Dendritic cell treated with granulocyte-macrophage colony-stimulating factor and Interleukin-4, amounts not matched to agents 40 ng/mL and 50 ng/mL, for 4 days (primary cell): ENCODE data around the gene SPPL3.

ENCODE experiments used
- H3K27ac Mint-ChIP-seq: one replicate; pipeline ENCODE4 v1.8.0; 2022; ENCODE audit warnings: mild to moderate bottlenecking, mixed read lengths
- H3K27me3 Mint-ChIP-seq: one replicate; pipeline ENCODE4 v1.8.0; 2022; ENCODE audit warnings: mild to moderate bottlenecking, mixed read lengths
- H3K36me3 Mint-ChIP-seq: one replicate; pipeline ENCODE4 v1.8.0; 2022; ENCODE audit warnings: low read depth, mixed read lengths
- H3K4me1 Mint-ChIP-seq: one replicate; pipeline ENCODE4 v1.8.0; 2022; ENCODE audit warnings: low read depth, mixed read lengths
- H3K4me3 Mint-ChIP-seq: one replicate; pipeline ENCODE4 v1.8.0; 2022; ENCODE audit warnings: mild to moderate bottlenecking, moderate library complexity, mixed read lengths
- H3K9me3 Mint-ChIP-seq: one replicate; pipeline ENCODE4 v1.8.0; 2022; ENCODE audit warnings: mixed read lengths
- intact Hi-C: fragments of 100-400 bp; cut with micrococcal nuclease; formaldehyde crosslinking; loops from one replicate; pipeline ENCODE4 v1.15.0; 2022

Gene SPPL3

GRCh38 chr12:120751389-120751788 lies 152.8 kb downstream of the SPPL3 start:
- no peaks in the 10 kb centered on the region for H3K36me3 Mint-ChIP-seq
- intact Hi-C loops = no loop called here
- H3K27ac Mint-ChIP-seq = no peak overlapping the region
- H3K9me3 Mint-ChIP-seq = peaks cover 11% of the 10 kb centered on the region
- H3K4me3 Mint-ChIP-seq = no peak overlapping the region
- H3K27me3 Mint-ChIP-seq = peaks cover 5% of the 10 kb centered on the region
- H3K4me1 Mint-ChIP-seq = no peaks in the 10 kb centered on the region

GRCh38 chr12:120750806-120751205 lies 153.4 kb downstream of the SPPL3 start:
- no peak overlapping the region for H3K27ac Mint-ChIP-seq
- no peak overlapping the region for H3K4me3 Mint-ChIP-seq

GRCh38 chr12:120749256-120749655 lies 154.9 kb downstream of the SPPL3 start:
- H3K4me1 Mint-ChIP-seq = no peaks in the 10 kb centered on the region
- peaks cover 2% of the 10 kb centered on the region for H3K27me3 Mint-ChIP-seq
- no peak overlapping the region for H3K4me3 Mint-ChIP-seq
- intact Hi-C loops = no loop called here
- no peak overlapping the region for H3K27ac Mint-ChIP-seq
- H3K36me3 Mint-ChIP-seq = no peaks in the 10 kb centered on the region
- H3K9me3 Mint-ChIP-seq = no peaks in the 10 kb centered on the region

More at GRCh38 chr12:120750806-120751205, 153.4 kb downstream of the SPPL3 start:
- Mint-ChIP-seq H3K36me3 (no peaks in the 10 kb centered on the region), H3K27me3 (peaks cover 2% of the 10 kb centered on the region), H3K4me1 (no peaks in the 10 kb centered on the region), H3K9me3 (peaks cover 11% of the 10 kb centered on the region)
- intact Hi-C loops = no loop called here

- Mint-ChIP-seq H3K4me1 (no peaks in the 10 kb centered on the region), H3K27me3 (no peaks in the 10 kb centered on the region), H3K9me3 (no peaks in the 10 kb centered on the region), H3K4me3 (no peak overlapping the region), H3K36me3 (no peaks in the 10 kb centered on the region), H3K27ac (no peak overlapping the region)
- intact Hi-C loops = no loop called here
Observed at GRCh38 chr12:120748242-120748641, 155.9 kb downstream of the SPPL3 start.

- no peaks in the 10 kb centered on the region for H3K4me1 Mint-ChIP-seq
- H3K36me3 Mint-ChIP-seq = peaks cover 6% of the 10 kb centered on the region
- H3K27ac Mint-ChIP-seq = no peak overlapping the region
- H3K27me3 Mint-ChIP-seq = no peaks in the 10 kb centered on the region
- intact Hi-C loops = no loop called here
- H3K9me3 Mint-ChIP-seq = no peaks in the 10 kb centered on the region
- H3K4me3 Mint-ChIP-seq = no peak overlapping the region
Observed at GRCh38 chr12:120744922-120745493, 159.2 kb downstream of the SPPL3 start.

- Mint-ChIP-seq H3K4me3 (no peak overlapping the region), H3K9me3 (no peaks in the 10 kb centered on the region), H3K27ac (no peak overlapping the region), H3K36me3 (peaks cover 37% of the 10 kb centered on the region), H3K27me3 (no peaks in the 10 kb centered on the region), H3K4me1 (no peaks in the 10 kb centered on the region)
- intact Hi-C loops = no loop called here
Observed at GRCh38 chr12:120741476-120742421, 162.4 kb downstream of the SPPL3 start.

- H3K9me3 Mint-ChIP-seq = no peaks in the 10 kb centered on the region
- intact Hi-C loops = no loop called here
- H3K27me3 Mint-ChIP-seq = no peaks in the 10 kb centered on the region
- H3K4me3 Mint-ChIP-seq = no peak overlapping the region
- H3K27ac Mint-ChIP-seq = no peak overlapping the region
- H3K36me3 Mint-ChIP-seq = peaks cover 38% of the 10 kb centered on the region
- no peaks in the 10 kb centered on the region for H3K4me1 Mint-ChIP-seq
Observed at GRCh38 chr12:120740871-120741270, 163.3 kb downstream of the SPPL3 start.

- no peaks in the 10 kb centered on the region for H3K4me1 Mint-ChIP-seq
- intact Hi-C loops = no loop called here
- H3K27me3 Mint-ChIP-seq = no peaks in the 10 kb centered on the region
- H3K9me3 Mint-ChIP-seq = no peaks in the 10 kb centered on the region
- H3K27ac Mint-ChIP-seq = no peak overlapping the region
- H3K36me3 Mint-ChIP-seq = peaks cover 38% of the 10 kb centered on the region
- H3K4me3 Mint-ChIP-seq = no peak overlapping the region
Observed at GRCh38 chr12:120739821-120740613, 164.1 kb downstream of the SPPL3 start.

- no peak overlapping the region for H3K4me3 Mint-ChIP-seq
- H3K4me1 Mint-ChIP-seq = no peaks in the 10 kb centered on the region
- intact Hi-C loops = no loop called here
- peaks cover 40% of the 10 kb centered on the region for H3K36me3 Mint-ChIP-seq
- H3K27ac Mint-ChIP-seq = no peak overlapping the region
- no peaks in the 10 kb centered on the region for H3K27me3 Mint-ChIP-seq
- H3K9me3 Mint-ChIP-seq = no peaks in the 10 kb centered on the region
Observed at GRCh38 chr12:120739031-120739762, 165.0 kb downstream of the SPPL3 start.

- Mint-ChIP-seq H3K4me3 (no peak overlapping the region), H3K4me1 (peaks cover 2% of the 10 kb centered on the region), H3K27ac (no peak overlapping the region), H3K27me3 (no peaks in the 10 kb centered on the region), H3K9me3 (no peaks in the 10 kb centered on the region), H3K36me3 (peaks cover 44% of the 10 kb centered on the region)
- intact Hi-C loops = no loop called here
Observed at GRCh38 chr12:120738252-120739030, 165.7 kb downstream of the SPPL3 start.

- H3K27me3 Mint-ChIP-seq = no peaks in the 10 kb centered on the region
- H3K36me3 Mint-ChIP-seq = peaks cover 44% of the 10 kb centered on the region
- no peak overlapping the region for H3K27ac Mint-ChIP-seq
- intact Hi-C loops = no loop called here
- no peaks in the 10 kb centered on the region for H3K9me3 Mint-ChIP-seq
- H3K4me1 Mint-ChIP-seq = peaks cover 5% of the 10 kb centered on the region
- no peak overlapping the region for H3K4me3 Mint-ChIP-seq
Observed at GRCh38 chr12:120737557-120738251, 166.5 kb downstream of the SPPL3 start.

- intact Hi-C loops = no loop called here
- H3K27ac Mint-ChIP-seq = no peak overlapping the region
- no peaks in the 10 kb centered on the region for H3K27me3 Mint-ChIP-seq
- no peaks in the 10 kb centered on the region for H3K9me3 Mint-ChIP-seq
- no peak overlapping the region for H3K4me3 Mint-ChIP-seq
- peaks cover 5% of the 10 kb centered on the region for H3K4me1 Mint-ChIP-seq
- H3K36me3 Mint-ChIP-seq = peaks cover 54% of the 10 kb centered on the region
Observed at GRCh38 chr12:120736404-120737331, 167.5 kb downstream of the SPPL3 start.
